ENCODE data around the gene HTR4.

- TF ChIP-seq CTCF (conservative IDR thresholded peaks at IDR 0.05; ENCODE audit: low read length) (no peak), EZH2phosphoT487 (IDR thresholded peaks at IDR 0.05; ENCODE audit: borderline replicate concordance, low read depth, low read length) (no peak)
Observed at GRCh38 chr5:148482196-148482595, 172.1 kb downstream of the HTR4 start.
